PC-9 (cell line): ENCODE data around the gene CCDC85C. TPM values are rescaled to one million over a fixed set of nuclear protein-coding genes. Genes with fewer than 3 reads are reported as not detected.

ENCODE experiments used
- BruUV-seq: library from RNA; stranded (reverse); fragments of 400-500 nt; replicated peaks from 2 replicates; lab custom pipeline; 2021; lab: Mats Ljungman, UMichigan
- CTCF ChIA-PET: fragments of 300-600 bp; sonication (Branson Sonifier 250); formaldehyde crosslinking; loops from one replicate; lab custom pipeline; 2022; ENCODE audit warnings: antibody characterized with exemption; lab: Charles Lee
- POLR2A ChIA-PET: fragments of 300-600 bp; sonication (Branson Sonifier 250); formaldehyde crosslinking; loops from one replicate; lab custom pipeline; 2022; ENCODE audit warnings: antibody characterized with exemption; ENCODE audit not compliant: unreplicated experiment; lab: Charles Lee
- DNase-seq, 2 experiments: peaks; one replicate each; pipeline versions ENCODE4 v3.0.0 to v3.0.0-alpha.2; 2015 to 2022; ENCODE audit warnings: mixed read lengths in 1 of 2
- H2AFZ ChIP-seq: fragments of 200-600 bp; sonication (generic); 2 replicates; pipeline ENCODE4 v1.8.1; 2017; ENCODE audit warnings: antibody characterized with exemption
- H3F3A ChIP-seq: fragments of 200-600 bp; sonication (generic); 2 replicates; pipeline ENCODE4 v1.8.1; 2017; ENCODE audit warnings: antibody characterized with exemption, mild to moderate bottlenecking, low read depth; ENCODE audit not compliant: insufficient read depth
- H3K27ac ChIP-seq: fragments of 200-600 bp; sonication (generic); 2 replicates; pipeline ENCODE4 v1.6.1; 2016; ENCODE audit warnings: mixed run types
- H3K27me3 ChIP-seq: fragments of 200-600 bp; sonication (generic); 2 replicates; pipeline ENCODE4 v1.6.1; 2016; ENCODE audit warnings: low read depth, mixed run types; ENCODE audit not compliant: insufficient read depth
- H3K36me3 ChIP-seq: fragments of 200-600 bp; sonication (generic); 2 replicates; pipeline ENCODE4 v1.6.1; 2016; ENCODE audit warnings: low read depth, mixed run types
- H3K4me1 ChIP-seq: fragments of 200-600 bp; sonication (generic); replicated peaks from 2 replicates; pipeline ENCODE4 v1.6.1; 2016; ENCODE audit warnings: mixed run types; ENCODE audit not compliant: insufficient read depth
- H3K4me2 ChIP-seq: fragments of 200-600 bp; sonication (generic); 2 replicates; pipeline ENCODE4 v1.6.1; 2017; ENCODE audit warnings: mixed run types
- H3K4me3 ChIP-seq: fragments of 200-600 bp; sonication (generic); 2 replicates; pipeline ENCODE4 v1.6.1; 2016; ENCODE audit warnings: mixed run types
- H3K79me2 ChIP-seq: fragments of 200-600 bp; sonication (generic); 2 replicates; pipeline ENCODE4 v1.6.1; 2017; ENCODE audit warnings: low read depth, mixed run types
- H3K9me2 ChIP-seq: fragments of 200-600 bp; sonication (generic); 2 replicates; pipeline ENCODE4 v1.8.1; 2017; ENCODE audit warnings: mild to moderate bottlenecking; ENCODE audit not compliant: insufficient read depth
- H3K9me3 ChIP-seq: fragments of 200-600 bp; sonication (generic); 2 replicates; pipeline ENCODE4 v1.8.1; 2016; ENCODE audit warnings: low read depth; ENCODE audit not compliant: insufficient read depth
- H4K20me1 ChIP-seq: fragments of 200-600 bp; sonication (generic); 2 replicates; pipeline ENCODE4 v1.8.1; 2017; ENCODE audit not compliant: insufficient read depth
- EZH2 ChIP-seq: fragments of 200-600 bp; sonication (generic); IDR thresholded peaks from 2 replicates; pipeline ENCODE4 v1.8.0; 2017; ENCODE audit warnings: antibody characterized with exemption, low read depth
- intact Hi-C: fragments of 100-400 bp; cut with micrococcal nuclease; formaldehyde crosslinking; loops from one replicate; pipeline ENCODE4 v1.10.0; 2022; ENCODE audit not compliant: unreplicated experiment
- total RNA-seq: library from RNA; stranded (reverse); gene quantifications from 2 replicates; pipeline ENCODE4 v1.2.3, GENCODE V29; 2021
- TF ChIP-seq, protein P1 (sequence below): fragments of 200-600 bp; sonication (generic); conservative IDR thresholded peaks from 2 replicates; pipeline ENCODE4 v1.6.1; 2017; ENCODE audit warnings: mixed run types, antibody characterized with exemption, mild to moderate bottlenecking, moderate library complexity

CCDC85C gene
- total RNA-seq, 1 experiment from 2014 or later: 21.2 TPM

DNA sequence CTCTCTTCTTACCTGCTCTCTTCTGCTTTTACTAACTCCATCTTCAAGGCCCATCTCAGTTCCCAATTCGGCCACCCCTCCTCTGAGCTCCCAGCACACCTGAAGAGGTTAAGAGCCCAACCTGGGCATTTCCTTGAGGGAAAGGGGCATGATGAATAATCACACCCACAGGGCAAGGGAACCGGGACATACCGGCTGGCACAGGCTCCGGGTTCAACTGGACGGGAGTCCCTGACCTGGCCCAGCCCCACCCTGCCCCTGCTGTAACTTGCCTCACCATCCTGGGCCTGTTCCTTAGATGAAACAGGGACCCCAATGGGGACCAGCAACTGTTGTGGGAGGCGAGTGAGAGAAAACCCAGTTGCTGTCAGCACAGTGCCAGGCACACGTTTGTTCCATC is 8.5 kb downstream of the CCDC85C start:
- DNase-seq: no peak
- Histone ChIP-seq H3K4me3 (no peak overlapping the region), H3K27ac (no peak overlapping the region), H3K9me2 (no peaks in the 10 kb centered on the region), H3K79me2 (peaks cover 8% of the 10 kb centered on the region), H3K4me2 (no peak overlapping the region), H3K4me1 (no peaks in the 10 kb centered on the region), H2AFZ (no peak overlapping the region), H3K27me3 (no peaks in the 10 kb centered on the region), H3F3A (no peaks in the 10 kb centered on the region), H4K20me1 (no peaks in the 10 kb centered on the region), H3K9me3 (no peaks in the 10 kb centered on the region), H3K36me3 (no peaks in the 10 kb centered on the region)
- TF ChIP-seq EZH2: no peak
- TF ChIP-seq, protein P1, sequence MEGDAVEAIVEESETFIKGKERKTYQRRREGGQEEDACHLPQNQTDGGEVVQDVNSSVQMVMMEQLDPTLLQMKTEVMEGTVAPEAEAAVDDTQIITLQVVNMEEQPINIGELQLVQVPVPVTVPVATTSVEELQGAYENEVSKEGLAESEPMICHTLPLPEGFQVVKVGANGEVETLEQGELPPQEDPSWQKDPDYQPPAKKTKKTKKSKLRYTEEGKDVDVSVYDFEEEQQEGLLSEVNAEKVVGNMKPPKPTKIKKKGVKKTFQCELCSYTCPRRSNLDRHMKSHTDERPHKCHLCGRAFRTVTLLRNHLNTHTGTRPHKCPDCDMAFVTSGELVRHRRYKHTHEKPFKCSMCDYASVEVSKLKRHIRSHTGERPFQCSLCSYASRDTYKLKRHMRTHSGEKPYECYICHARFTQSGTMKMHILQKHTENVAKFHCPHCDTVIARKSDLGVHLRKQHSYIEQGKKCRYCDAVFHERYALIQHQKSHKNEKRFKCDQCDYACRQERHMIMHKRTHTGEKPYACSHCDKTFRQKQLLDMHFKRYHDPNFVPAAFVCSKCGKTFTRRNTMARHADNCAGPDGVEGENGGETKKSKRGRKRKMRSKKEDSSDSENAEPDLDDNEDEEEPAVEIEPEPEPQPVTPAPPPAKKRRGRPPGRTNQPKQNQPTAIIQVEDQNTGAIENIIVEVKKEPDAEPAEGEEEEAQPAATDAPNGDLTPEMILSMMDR: no peak
- BruUV-seq: no TSS peak
- CTCF ChIA-PET: no interaction called here
- intact Hi-C loops: no loop called here
- POLR2A ChIA-PET: no interaction called here

DNA sequence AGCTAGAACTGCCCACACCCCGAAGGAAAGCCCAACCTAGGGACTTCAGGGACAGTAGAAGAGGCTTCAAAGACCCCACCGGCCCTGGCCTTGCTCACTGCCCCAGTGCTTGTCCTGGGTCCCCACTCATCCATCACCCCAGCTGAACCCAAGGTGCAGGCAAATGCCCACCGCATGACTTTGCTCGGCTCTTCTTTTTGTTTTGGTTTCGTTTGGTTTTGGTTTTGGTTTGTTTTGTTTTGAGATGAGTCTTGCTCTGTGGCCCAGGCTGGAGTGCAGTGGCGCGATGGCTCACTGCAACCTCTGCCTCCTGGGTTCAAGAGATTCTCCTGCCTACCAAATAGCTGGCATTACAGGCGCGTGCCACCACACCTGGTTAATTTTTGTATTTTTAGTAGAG is 9.0 kb downstream of the CCDC85C start:
- TF ChIP-seq, protein P1: no peak
- TF ChIP-seq EZH2: no peak
- H3K9me2 ChIP-seq: no peaks in the 10 kb centered on the region
- intact Hi-C loops: no loop called here
- H3K9me3 ChIP-seq: no peaks in the 10 kb centered on the region
- no peaks in the 10 kb centered on the region for H3F3A ChIP-seq
- H2AFZ ChIP-seq: no peak overlapping the region
- BruUV-seq: no TSS peak
- no peaks in the 10 kb centered on the region for H3K4me1 ChIP-seq
- H3K4me2 ChIP-seq: no peak overlapping the region
- peaks cover 3% of the 10 kb centered on the region for H3K79me2 ChIP-seq
- POLR2A ChIA-PET: no interaction called here
- H3K36me3 ChIP-seq: no peaks in the 10 kb centered on the region
- no peaks in the 10 kb centered on the region for H3K27me3 ChIP-seq
- no peak for DNase-seq
- CTCF ChIA-PET: no interaction called here
- H3K27ac ChIP-seq: no peak overlapping the region
- H3K4me3 ChIP-seq: no peak overlapping the region
- H4K20me1 ChIP-seq: no peaks in the 10 kb centered on the region

DNA sequence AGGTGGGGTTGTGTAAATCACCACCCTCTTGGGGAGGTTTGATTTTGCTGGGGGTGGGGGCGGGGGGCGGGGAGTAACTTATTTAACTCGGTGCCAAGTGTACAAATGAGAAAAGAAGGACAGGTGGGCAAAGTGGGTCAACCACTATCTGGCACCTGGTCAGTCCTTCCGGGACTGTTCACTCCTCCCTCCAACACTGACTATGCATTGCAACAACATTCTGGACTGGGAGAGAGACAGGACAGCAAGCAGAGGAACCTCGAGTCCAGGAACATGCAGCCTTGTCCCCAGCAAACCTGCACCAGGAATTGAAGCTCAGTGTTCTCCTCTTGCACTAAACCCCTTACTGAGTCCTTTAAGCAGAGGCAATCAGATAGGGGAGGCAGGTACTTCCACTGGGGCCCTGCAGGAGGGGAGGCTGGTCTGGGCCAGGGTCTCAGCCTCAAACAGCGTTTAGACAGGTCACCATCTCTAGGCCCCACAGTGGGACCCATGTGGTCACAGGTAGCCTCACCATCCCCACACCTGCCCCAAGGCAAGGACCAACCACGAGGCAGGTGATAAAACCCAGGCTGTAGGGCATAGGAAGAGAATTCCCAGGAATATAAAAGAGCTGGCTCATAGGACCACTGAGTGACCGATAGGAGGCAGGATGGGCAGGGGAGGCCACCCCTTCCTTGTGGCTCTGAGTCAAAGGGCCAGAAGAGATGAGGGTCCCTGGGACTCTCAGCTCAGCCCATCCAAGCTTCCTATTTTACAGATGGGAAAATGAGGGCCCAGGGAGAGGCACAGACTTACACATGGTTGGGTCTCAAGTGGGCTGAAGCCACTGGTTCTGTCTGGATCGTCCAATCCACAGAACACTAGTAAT is 9.8 kb downstream of the CCDC85C start:
- intact Hi-C loops: no loop called here
- Histone ChIP-seq H3K27me3 (no peaks in the 10 kb centered on the region), H3K27ac (no peak overlapping the region), H3K4me2 (no peak overlapping the region), H3K4me1 (no peaks in the 10 kb centered on the region), H3K79me2 (no peaks in the 10 kb centered on the region), H3K4me3 (no peak overlapping the region), H3K9me2 (no peaks in the 10 kb centered on the region), H3K36me3 (no peaks in the 10 kb centered on the region), H4K20me1 (no peaks in the 10 kb centered on the region), H3K9me3 (no peaks in the 10 kb centered on the region), H2AFZ (no peak overlapping the region), H3F3A (no peaks in the 10 kb centered on the region)
- ChIA-PET CTCF (no interaction called here), POLR2A (no interaction called here)
- no TSS peak for BruUV-seq
- TF ChIP-seq, protein P1: no peak
- TF ChIP-seq EZH2: no peak
- DNase-seq: no peak
